HG02610 (cell line): Measurements from ENCODE around the gene SIPA1L3.
"Not testable (repeated sequence)": the region's sequence is repeated elsewhere in the genome, so short reads cannot be mapped to it uniquely, and the experiment has no call there.

Experiments
- ATAC-seq: cut with Tn5 transposase; IDR thresholded peaks from one replicate; pipeline ENCODE4 v1.9.1; 2021; ENCODE audit warnings: mild to moderate bottlenecking, moderate library complexity; ENCODE audit not compliant: unreplicated experiment

The SIPA1L3 gene

DNA sequence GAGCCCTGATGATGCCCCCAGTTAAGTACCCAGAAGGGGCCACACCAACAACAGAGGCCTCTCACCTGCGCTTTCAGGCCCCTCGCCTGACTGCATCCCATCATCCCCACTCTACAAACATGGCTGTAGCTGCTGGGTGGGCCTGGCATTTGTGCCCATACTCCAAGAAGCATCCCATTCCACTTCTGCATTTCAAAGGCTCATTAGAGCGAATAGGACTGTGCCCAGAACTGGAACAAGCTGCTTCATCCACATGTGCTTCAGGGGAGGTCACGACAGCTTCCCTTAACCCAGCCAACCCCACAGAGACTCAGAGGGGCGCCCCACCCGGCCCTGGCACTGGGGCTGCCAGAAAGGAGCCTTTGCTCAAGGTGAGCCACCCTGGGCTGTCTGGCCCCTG is 156.9 kb downstream of the SIPA1L3 start:
- no peak for ATAC-seq

DNA sequence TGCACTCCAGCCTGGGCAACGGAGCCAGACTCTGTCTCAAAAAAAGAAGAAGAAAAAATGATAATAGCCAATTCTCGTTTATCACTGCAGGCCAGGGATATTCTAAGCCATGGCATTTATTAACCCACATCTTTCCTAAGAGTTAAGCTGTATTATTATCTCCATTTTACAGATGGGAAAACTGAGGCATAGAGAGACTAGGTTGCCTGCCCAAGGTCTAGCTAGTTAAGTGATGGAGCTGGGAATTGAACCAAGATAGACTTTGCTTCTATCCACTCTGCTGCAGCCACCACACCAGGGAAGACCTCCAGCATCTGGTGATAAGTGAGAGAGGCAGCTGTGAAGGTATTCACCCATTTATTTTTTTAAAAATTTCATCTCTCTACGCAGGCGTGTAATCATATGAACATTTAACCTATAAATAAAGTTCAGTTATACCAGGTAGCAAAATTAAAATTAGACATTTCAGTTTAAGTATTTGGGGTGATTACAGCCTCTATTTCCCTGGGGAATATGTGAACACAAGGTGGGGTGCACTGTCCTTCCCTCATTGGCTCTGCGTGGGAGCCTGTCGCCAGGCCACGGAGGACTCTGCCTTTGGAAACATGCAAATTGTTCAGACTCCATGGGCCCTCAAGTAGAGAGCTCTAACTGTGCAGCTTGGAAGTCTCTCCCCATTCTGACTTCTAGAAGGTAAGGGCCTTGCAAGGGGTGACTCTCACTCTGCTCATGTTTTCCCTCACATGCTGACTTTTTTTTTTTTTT is 157.8 kb downstream of the SIPA1L3 start:
- no peak for ATAC-seq

DNA sequence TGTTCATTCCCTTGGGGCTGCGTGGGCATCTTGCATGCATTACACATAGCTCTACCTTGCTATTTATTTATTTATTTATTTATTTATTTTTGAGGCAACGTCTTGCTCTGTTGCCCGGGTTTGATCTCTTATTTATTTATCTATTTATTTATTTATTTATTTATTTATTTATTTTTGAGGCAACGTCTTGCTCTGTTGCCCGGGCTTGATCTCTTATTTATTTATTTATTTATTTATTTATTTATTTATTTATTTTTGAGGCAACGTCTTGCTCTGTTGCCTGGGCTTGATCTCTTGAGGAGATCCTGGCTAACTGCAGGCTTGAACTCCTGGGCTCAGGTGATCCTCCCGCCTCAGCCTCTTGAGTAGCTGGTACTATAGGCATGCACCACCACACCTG is 158.8 kb downstream of the SIPA1L3 start:
- ATAC-seq = not testable (repeated sequence)

DNA sequence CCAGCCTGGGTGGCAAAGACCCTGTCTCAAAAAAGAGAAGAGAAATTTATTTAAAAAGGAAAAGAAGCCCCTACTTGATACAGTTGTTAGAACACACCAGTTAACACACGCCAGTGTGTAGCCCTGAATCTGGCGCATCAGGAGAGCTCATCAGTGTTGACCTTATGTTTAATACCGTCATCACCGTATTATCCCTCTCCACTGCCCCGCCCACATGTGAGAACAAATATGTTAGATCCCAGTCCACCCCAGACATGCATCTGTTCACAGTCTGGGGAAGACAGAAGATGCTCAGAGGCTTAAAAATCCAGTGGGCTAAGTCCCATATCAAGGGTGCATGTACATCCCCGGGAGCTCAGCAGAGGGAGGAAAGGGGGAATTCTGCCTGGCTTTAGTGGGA is 161.8 kb downstream of the SIPA1L3 start:
- ATAC-seq = no peak

DNA sequence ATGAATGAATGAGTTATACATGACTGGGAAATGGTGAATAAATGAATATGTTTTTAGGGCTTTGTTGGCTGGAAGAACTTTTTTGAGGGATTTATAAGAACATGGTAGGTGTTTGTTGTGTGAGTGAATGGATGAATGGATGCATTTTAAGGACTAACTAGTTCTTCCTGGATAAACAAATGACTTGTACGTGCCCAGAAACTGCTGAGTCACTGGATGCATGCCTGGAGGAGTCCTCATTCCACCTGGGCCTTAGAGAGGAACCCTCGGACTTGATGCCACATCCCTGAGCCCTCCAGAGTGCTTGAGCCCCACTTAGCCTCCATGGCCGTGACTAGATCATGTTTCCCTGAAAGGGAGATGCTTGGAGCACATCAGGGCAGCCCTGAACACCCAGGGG is 163.6 kb downstream of the SIPA1L3 start:
- ATAC-seq = no peak

DNA sequence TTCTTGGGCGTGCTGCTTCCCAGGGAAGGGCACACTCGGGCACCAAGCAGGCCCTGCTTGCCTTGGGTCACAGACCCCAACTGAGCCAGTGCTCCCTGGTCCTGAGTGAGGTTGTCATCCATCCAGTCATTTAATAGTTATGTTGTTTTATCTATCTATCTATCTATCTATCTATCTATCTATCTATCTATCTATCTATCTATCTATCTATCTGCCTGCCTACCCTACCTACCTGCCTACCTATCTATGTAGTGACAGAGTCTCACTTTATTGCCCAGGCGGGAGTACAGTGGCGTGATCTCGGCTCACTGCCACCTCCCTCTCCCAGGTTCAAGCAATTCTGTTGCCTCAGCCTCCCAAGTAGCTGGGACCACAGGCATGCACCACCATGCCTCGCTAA is 164.0 kb downstream of the SIPA1L3 start:
- ATAC-seq = not testable (repeated sequence)

DNA sequence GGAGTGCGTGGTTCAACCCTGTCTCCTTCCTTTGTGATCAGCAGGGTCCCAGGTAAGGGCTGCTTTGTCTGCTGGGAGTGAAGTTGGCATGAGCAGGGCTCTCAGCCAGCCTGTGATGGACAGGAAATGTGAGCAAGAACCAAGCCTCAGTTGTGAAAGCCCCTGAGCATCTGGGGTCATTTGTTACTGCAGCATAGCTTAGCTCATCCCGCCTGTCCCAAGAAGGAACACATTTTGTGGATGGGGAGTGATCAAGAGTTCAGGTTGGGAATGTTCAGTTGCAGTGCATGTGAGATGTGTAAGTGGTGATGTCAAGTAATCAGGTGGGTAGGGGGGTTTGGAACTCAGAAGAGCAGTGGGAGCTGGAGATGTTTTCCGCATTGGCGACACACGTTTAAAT is 164.6 kb downstream of the SIPA1L3 start:
- ATAC-seq = no peak

DNA sequence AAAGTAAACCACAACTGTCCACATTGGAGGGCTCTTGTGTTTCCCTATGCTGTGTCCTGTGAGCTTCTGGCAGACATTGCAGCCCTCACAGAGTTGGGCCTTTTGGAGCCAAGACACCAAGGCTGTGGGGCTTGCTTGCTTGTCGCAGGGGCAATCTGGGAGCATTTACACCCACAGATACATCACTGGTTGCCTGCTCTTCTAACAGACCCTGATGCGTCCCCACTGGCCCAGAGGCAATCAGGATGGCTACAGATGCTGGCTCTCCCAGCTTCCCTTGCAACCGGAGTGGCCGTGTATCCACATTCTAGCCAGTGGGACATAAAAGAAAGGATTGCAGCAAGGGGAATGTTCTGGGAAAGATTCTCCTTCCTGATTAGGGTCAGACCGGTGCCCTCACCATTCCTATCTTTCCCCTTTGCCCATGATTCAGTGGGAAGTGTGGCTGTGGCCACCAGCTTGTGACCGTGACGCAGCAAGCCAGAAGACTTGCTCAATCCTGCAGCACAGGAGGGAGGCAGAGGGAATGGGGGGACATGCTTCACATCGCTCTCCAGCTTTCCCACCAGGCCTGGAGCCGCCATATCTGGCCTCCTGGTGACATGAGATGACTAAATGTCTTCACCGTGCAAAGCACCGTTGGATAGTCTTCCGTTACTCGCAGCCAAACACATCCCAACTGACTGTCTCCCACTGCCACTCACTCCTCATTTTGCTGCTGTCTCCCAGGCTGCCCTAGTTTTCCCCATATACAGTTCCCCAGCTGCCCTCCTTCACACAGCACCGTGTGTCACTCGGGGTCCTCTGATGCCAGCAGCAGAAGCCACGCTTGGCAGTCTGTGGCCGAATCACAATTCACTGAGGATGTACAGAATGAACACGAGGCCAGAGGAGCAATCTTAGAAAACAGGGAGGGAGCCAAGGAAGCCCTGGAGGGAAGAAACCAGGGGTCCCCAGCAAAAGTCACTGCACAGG is 166.1 kb downstream of the SIPA1L3 start:
- ATAC-seq = no peak

DNA sequence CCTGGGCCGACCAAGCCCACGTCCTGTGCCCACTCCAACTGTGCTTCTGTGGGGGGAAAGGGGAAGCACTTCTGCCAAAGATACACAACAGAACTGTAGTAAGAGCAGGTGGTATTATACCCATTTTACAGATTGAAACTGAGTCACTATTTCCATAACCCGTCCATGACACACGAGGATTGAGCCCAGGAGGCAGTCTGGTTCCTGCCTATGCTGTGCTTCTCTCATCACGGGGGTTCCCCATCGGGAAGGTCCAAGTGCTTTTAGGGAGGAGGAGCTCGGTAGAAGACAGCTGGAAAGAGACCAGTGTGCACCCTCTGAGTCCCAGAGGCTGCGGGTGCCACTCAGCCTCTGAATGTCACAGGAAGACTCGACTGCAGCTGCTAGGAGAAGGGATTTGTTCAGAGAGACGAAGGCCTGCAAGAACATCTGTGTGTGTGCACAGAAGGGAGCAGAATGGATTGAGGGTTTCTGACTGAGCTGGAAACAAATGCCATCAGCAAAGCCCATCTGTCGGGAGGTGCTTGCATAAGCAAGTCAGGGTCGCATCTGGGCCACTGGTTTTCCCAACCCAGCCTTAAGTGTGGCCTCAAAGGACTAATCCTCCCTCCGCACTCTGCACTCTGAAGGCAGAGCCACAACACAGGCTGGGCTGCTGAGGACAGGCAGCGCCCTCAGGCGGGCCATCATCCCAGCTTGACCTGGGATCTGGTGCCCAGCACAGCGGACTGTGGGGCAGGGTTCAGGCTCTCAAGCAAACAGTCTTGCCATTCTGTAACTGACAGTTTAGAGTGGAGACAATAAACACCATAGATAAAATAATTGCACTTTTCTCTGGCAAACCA is 167.1 kb downstream of the SIPA1L3 start:
- no peak for ATAC-seq

DNA sequence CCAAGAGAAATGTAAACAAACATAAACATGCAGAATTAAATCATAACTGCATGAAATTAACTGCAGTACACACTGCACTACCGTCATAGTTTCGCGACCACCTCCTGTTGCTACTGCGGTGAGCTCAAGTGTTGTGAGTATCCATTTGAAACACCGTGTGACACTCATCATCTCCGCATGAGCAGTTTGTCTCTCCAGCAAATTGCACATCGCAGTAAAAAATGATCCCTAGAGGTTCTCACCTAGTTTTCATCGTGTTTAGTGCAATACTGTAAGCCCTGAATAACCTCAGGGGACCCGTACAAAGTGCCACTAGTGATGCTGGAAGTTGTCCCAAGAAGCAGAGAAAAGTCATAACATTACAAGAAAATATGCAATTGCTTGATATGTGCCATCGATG is 169.3 kb downstream of the SIPA1L3 start:
- no peak for ATAC-seq

DNA sequence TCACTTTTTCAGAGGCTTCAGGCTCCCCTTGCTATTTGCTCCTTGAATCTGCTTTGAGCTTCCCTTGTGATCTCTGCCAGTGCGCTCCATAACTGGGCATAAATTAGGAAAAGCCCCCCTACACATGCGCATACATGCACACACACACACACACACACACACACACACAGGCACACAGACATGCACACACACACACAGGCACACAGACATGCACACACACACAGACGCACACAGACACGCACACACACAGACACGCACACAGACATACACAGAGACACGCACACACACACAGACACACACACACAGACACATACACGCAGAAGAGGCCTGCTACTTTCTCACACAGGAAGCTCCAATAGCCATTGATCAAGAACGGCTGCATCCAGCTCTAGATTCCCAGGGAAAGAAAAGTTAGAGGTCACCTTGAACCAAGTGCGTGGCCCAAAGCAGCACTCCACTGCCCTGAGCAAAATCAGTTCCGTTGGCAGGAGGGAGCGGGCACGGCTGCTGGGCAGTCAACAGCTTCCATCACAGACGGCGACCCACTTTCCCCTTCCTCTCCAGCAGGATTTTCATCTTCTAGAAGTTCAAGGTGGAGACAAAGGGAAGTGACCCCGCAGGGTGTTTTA is 171.4 kb downstream of the SIPA1L3 start:
- ATAC-seq = no peak

DNA sequence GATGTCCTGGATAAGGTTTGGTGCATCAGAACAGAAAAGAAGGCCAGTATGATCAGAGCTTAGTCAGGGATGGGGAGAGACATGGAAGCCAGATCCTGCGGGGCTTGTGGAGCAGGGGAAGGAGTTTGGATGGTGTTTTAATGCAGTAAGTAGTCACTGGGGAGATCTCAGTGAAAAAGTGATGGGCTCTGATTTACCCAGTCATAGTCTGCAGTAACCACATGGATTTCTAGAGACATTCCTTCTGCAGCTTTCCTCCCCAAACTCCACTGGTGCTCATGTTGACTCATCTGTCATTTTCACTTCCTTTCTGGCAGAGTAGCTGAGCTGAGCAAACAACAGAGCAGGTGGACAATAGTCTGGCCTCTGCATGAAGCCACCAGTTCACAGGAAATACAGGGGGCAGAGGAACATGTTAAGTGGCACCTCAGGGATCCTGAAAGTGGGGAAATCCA is 172.9 kb downstream of the SIPA1L3 start:
- peak; percentile 71 for ATAC-seq

DNA sequence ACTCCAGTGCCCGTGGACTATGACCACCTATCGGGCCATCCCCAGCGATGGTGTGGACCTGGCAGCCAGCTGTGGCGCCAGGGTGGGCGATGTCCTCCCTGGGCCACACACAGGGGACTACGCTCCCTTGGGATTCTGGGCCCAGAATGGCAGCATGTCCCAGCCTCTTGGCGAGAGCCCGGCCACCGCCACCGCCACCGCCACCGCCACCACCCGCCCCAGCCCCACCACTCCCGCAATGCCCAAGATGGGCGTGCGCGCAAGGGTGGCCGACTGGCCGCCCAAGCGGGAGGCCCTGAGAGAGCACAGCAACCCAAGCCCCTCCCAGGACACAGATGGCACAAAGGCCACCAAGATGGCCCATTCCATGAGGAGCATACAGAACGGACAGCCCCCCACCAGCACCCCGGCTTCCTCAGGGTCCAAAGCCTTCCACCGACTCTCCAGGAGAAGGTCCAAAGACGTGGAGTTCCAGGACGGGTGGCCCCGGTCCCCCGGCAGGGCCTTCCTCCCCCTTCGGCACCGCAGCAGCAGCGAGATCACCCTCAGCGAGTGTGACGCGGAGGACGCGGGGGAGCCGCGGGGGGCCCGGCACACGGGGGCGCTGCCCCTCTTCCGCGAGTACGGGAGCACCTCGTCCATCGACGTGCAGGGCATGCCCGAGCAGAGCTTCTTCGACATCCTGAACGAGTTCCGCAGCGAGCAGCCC is 174.7 kb downstream of the SIPA1L3 start:
- no peak for ATAC-seq

DNA sequence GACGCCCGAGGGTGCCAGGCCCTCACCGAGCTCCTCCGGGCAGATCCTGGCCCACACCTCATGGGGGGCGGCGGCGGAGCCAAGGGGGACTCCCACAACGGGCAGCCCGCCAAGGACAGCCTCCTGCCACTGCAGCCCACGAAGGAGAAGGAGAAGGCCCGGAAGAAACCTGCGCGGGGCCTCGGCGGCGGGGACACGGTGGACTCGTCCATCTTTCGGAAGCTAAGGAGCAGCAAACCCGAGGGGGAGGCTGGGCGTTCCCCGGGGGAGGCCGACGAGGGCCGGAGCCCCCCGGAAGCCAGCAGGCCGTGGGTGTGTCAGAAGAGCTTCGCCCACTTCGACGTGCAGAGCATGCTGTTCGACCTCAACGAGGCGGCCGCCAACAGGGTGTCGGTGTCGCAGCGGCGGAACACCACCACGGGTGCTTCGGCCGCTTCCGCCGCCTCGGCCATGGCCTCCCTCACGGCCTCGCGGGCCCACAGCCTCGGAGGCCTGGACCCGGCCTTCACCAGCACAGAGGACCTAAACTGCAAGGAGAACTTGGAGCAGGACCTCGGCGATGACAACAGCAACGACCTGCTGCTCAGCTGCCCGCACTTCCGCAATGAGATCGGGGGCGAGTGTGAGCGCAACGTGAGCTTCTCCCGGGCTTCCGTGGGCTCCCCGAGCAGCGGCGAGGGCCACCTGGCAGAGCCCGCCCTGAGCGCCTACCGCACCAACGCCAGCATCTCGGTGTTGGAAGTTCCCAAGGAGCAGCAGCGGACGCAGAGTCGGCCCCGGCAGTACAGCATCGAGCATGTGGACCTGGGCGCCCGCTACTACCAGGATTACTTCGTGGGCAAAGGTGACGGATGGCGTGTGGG is 175.5 kb downstream of the SIPA1L3 start:
- ATAC-seq = no peak

DNA sequence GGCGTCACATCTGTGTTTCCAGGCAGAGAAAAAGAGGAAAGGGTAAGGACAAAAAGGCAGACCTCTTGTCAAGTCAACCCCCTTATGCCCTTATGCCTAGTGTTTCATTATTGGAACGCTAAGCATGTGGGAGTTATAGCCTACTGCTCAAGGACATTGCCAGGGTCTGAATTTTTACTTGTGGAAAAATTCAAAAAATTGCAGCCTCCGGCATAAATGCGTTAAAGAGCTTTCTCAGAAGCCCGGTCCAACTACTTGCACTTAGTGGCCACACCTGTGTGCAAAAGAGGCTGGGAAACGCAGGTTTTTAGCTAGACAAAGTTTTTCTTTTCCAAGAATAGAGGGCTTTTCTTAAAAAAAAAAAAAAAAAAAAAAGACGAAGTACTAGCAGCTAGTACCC is 177.2 kb downstream of the SIPA1L3 start:
- no peak for ATAC-seq

DNA sequence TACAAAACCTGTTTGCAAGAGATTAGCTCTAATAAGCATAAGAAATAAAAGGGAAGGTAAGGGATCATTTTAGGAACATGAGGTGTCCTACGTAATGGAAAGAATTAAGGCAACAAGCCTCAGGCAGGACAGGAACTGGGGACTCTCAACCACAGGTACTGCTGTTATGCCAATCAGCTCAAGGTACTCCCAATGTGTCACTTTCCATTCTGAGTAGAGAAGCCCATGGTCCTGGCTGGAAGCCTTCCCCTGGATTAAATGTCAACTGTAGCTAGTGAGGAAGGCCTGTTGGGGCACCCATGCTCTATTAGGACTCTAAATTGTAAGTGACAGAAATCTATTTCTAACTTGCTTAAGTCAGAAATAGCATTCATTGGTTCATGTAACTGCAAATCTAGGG is 182.4 kb downstream of the SIPA1L3 start:
- no peak for ATAC-seq

DNA sequence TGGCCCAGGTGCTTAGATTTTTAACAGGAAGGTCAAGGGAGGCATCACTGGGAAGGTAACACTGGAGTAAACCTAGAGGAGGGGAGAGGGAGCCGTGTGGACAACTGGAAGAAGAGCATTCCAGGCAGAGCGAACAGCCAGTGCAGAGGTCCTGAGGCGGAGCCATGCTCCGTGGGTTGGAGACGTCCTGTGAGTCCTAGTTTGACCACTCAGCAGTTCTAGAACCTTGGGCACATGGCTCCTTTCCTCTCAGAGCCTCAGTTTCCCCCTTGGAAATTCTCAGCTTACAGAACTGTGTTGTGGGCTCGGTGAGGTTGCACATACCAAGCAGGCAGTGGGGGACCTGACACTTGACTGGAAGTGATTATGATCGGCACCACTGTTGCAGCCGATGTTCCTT is 186.1 kb downstream of the SIPA1L3 start:
- ATAC-seq = no peak

DNA sequence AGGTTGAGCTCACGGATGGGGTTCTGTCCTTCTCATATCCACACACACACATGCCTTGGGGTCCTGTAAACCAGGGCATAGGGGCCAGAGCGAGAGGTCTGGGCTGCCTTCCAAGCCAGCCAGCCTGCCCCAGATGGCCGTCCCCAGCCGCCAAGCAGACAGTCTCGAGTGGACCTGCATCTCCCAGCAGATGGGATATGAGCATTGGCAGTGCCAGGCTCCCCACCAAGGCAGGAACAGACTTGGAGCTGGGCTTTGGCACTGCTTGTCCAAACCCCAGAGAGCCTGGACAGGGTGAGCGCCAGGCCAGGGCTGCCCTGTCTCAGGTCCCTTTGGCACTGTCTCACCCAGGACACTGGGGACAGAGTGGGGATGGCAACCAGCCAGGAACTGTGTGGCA is 186.6 kb downstream of the SIPA1L3 start:
- no peak for ATAC-seq
